Heart left ventricle (tissue), 16 donors: ENCODE results near the gene WDSUB1. TPM values are rescaled to one million over a fixed set of nuclear protein-coding genes. Genes with fewer than 3 reads are reported as not detected.

Experiments used
- ATAC-seq, 4 donors: fragments of 200-7000 bp; cut with Tn5 transposase; one replicate each; pipeline ENCODE4 v1.9.1; 2020 to 2022; ENCODE audit warnings: moderate library complexity in 4 of 4, mild to moderate bottlenecking in 3 of 4, moderate number of reproducible peaks in 1 of 4
- DNase-seq, 5 donors: peaks; one replicate each; pipeline ENCODE4 v3.0.0-alpha.2; 2020
- H3K27ac ChIP-seq, 12 donors: fragments of 200-600 bp; sonication (generic) in 4 of 12; one replicate each; pipeline versions ENCODE4 v1.5.0 to v1.8.0; 2016 to 2022; ENCODE audit warnings: mild to moderate bottlenecking in 2 of 12
- H3K27me3 ChIP-seq, 9 donors: fragments of 200-600 bp; sonication (generic) in 2 of 9; one replicate each; pipeline versions ENCODE4 v1.5.1 to v1.8.0; 2016 to 2022; ENCODE audit warnings: mild to moderate bottlenecking in 3 of 9
- H3K36me3 ChIP-seq, 9 donors: fragments of 200-600 bp; sonication (generic) in 2 of 9; one replicate each; pipeline versions ENCODE4 v1.5.0 to v1.8.0; 2018 to 2022; ENCODE audit warnings: mild to moderate bottlenecking in 2 of 9
- H3K4me1 ChIP-seq, 12 donors: fragments of 200-600 bp; sonication (generic) in 4 of 12; one replicate each; pipeline versions ENCODE4 v1.5.0 to v1.8.0; 2016 to 2022; ENCODE audit warnings: mild to moderate bottlenecking in 3 of 12
- H3K4me3 ChIP-seq, 12 donors: fragments of 200-600 bp; sonication (generic) in 4 of 12; one replicate each; pipeline versions ENCODE4 v1.5.0 to v1.8.0; 2017 to 2022; ENCODE audit warnings: mild to moderate bottlenecking in 9 of 12, moderate library complexity in 4 of 12
- H3K9me3 ChIP-seq, 12 donors: fragments of 200-600 bp; sonication (generic) in 4 of 12; one replicate each; pipeline versions ENCODE4 v1.5.0 to v1.8.0; 2016 to 2022; ENCODE audit warnings: mild to moderate bottlenecking in 1 of 12
- CTCF ChIP-seq, 12 donors: fragments of 200-600 bp; sonication (generic) in 4 of 12; IDR thresholded peaks; one replicate each; pipeline versions ENCODE4 v1.5.0 to v1.8.0; 2018 to 2022; ENCODE audit warnings: antibody characterized with exemption in 12 of 12, mild to moderate bottlenecking in 5 of 12
- POLR2A ChIP-seq, 2 donors: fragments of 450-650 bp; IDR thresholded peaks; one replicate each; pipeline ENCODE4 v1.6.1; 2017; ENCODE audit warnings: antibody characterized with exemption in 2 of 2, mild to moderate bottlenecking in 2 of 2, moderate library complexity in 2 of 2
- WGBS, 4 donors: extraction: QIAGEN DNeasy Blood & Tissue Kit in 2 of 4; methylation state at CpG; one replicate each; pipeline versions ENCODE4 v1.1.5 to v1.1.7; 2013 to 2018; 5-methylcytosine and 5-hydroxymethylcytosine counted together
- intact Hi-C, 10 donors: fragments of 100-400 bp; cut with DNase I; formaldehyde crosslinking; loops; one replicate each; pipeline versions ENCODE4 v1.11.1 to v1.14.2; 2022
- polyA plus RNA-seq, 2 donors: library from polyadenylated mRNA; stranded (reverse); fragments of 200-250 nt; gene quantifications; one replicate each; pipeline ENCODE4 v1.2.3, GENCODE V29; 2013
- total RNA-seq, 9 donors: library from RNA; depleted of rRNA in 2 of 9; stranded (reverse); fragments of >200 nt in 2 of 9; fragmentation: NEBNext Ultra II Directional in 3 of 9; extraction: Animal tissue kit (Norgen Biotek cat#: 25700) in 3 of 9; gene quantifications; one replicate each; pipeline versions ENCODE4 v1.1.0 to v1.2.4, GENCODE V29; 2016 to 2023
- donor health status: ischemic (EF 13 %, LVEDD 7.1; RV severe dilation, severe dysfunction).
- donor health status: healthy with polysubstance abuse.
- donor health status: DM: no; HTN: yes; CAD: no.
- donor health status: DM: no; HTN: no; CAD: no.
- donor health status: ischemic (EF 25% LVEDD 6.9; RV normal size, moderate dysfunction).
- donor health status: ischemic (EF 25% LVEDD 5.7; RV mildly dilated, moderate dysfunction).
- donor health status: healthy.
- donor health status: DM: yes; HTN: yes; CAD: no.
- donor health status: ischemic (EF 35%, LVEDD 5.7; RV mildly dilated, moderate dysfunction).
- donor health status: nonischemic (EF 11% LVEDD 7.7; RV severe dilation, severe dysfunction).
- donor health status: DM: yes; HTN: yes; CAD: no.
- donor health status: PGD.
- donor health status: ischemic (EF 29% LVEDD 5.4; RV normal size, mild dysfunction).
- donor health status: nonischemic (EF 23%, LVEDD 6.1; RV moderate dilation, normal function).

Gene WDSUB1
- total and polyA plus RNA-seq, 11 donors: 5.1 to 12.4 (median 8.0) TPM

DNA sequence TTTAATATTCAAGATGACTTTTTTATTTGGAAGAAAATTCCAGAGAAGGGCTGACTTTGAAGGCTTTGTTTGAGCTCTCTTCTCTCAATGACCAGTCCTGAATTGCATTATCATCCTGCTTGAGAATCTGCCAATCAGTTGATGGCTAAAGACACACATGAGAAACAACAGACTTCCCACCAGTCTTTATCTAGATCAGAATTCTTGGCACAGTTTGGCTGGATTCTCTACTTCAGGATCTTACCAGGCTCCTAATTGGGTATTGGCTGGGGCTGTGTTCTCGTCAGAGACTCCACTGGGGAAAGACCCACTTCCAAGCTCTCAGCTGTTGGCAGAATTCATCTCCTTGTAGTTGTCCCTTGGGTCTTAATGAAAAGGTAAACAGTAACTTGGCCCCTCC is 86.0 kb downstream of the WDSUB1 start:
- DNase-seq (no peak), ATAC-seq (no peak)
- no peaks in the 10 kb centered on the region for H3K27me3 ChIP-seq
- H3K27ac ChIP-seq: peak overlapping the region in 10 of 12 donors; percentile 35 to 70 (median 60)
- H3K4me1 ChIP-seq: peaks cover 2 to 72% (median 37%) of the 10 kb centered on the region in 12 donors
- no peak for TF ChIP-seq CTCF (IDR thresholded peaks at IDR 0.05)
- TF ChIP-seq POLR2A (IDR thresholded peaks at IDR 0.05): no peak
- no peak overlapping the region for H3K4me3 ChIP-seq
- 9 to 25% (median 15%) methylated on average over 1 of the region's 1 CpG for WGBS, 4 donors
- H3K9me3 ChIP-seq: no peaks in the 10 kb centered on the region
- intact Hi-C loops: no loop called here
- peaks cover 0 to 78% (median 40%) of the 10 kb centered on the region in 9 donors for H3K36me3 ChIP-seq

- intact Hi-C loops: no loop called here
- H3K4me1 ChIP-seq: peaks cover 2 to 78% (median 38%) of the 10 kb centered on the region in 12 donors
These were observed 86.6 kb downstream of the WDSUB1 start for GRCh38 chr2:159199761-159200465.

DNA sequence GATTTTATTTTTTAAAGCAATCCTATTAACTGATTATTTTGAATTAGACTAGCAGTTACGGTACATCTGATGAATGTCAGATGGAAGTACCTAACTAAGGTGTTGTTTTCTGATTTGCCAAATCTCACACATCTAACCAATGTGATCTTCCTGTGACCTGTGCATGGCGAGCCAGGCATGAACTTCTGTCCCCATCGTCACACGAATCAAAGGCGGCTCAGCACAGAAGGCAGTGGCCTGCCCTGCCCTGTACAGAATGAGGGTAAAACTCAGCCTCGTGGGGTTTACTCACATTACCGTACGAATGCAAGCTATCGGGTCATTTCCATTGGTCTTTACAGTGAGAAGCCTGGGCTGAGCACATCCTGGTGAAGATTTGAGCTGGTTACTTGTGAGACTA is 87.3 kb downstream of the WDSUB1 start:
- Histone ChIP-seq H3K36me3 (peaks cover 0 to 81% (median 37%) of the 10 kb centered on the region in 9 donors), H3K27ac (peak overlapping the region in 7 of 12 donors; percentile 37 to 70 (median 59)), H3K27me3 (no peaks in the 10 kb centered on the region), H3K4me3 (no peak overlapping the region), H3K9me3 (no peaks in the 10 kb centered on the region), H3K4me1 (peaks cover 2 to 83% (median 39%) of the 10 kb centered on the region in 12 donors)
- WGBS, 4 donors: 76 to 85% (median 78%) methylated on average over 9 of the region's 9 CpGs
- no peak for ATAC-seq
- DNase-seq: no peak
- intact Hi-C loops: no loop called here
- TF ChIP-seq POLR2A (IDR thresholded peaks at IDR 0.05) (no peak), CTCF (IDR thresholded peaks at IDR 0.05) (no peak)

More at GRCh38 chr2:159199761-159200465, 86.6 kb downstream of the WDSUB1 start:
- WGBS, 4 donors: 52 to 67% (median 57%) methylated on average over 4 of the region's 4 CpGs
- TF ChIP-seq CTCF (IDR thresholded peaks at IDR 0.05) (peak in 1 of 12 donors; percentile 5), POLR2A (IDR thresholded peaks at IDR 0.05) (no peak)
- peaks cover 0 to 78% (median 34%) of the 10 kb centered on the region in 9 donors for H3K36me3 ChIP-seq
- no peaks in the 10 kb centered on the region for H3K9me3 ChIP-seq
- DNase-seq: no peak
- peak in 2 of 4 donors; percentile 19 to 26 for ATAC-seq
- H3K4me3 ChIP-seq: no peak overlapping the region
- peak overlapping the region in 9 of 12 donors; percentile 37 to 70 (median 59) for H3K27ac ChIP-seq
- H3K27me3 ChIP-seq: no peaks in the 10 kb centered on the region

GRCh38 chr2:159196393-159196925 is 90.0 kb downstream of the WDSUB1 start:
- H3K36me3 ChIP-seq: peaks cover 0 to 89% (median 38%) of the 10 kb centered on the region in 9 donors
- peak in 2 of 4 donors; percentile 4 to 16 for ATAC-seq
- intact Hi-C loops: no loop called here

More at GRCh38 chr2:159196393-159196925, 90.0 kb downstream of the WDSUB1 start:
- Histone ChIP-seq H3K27me3 (no peaks in the 10 kb centered on the region), H3K9me3 (no peaks in the 10 kb centered on the region), H3K27ac (peak overlapping the region in 9 of 12 donors; percentile 4 to 74 (median 53)), H3K4me1 (peaks cover 2 to 68% (median 29%) of the 10 kb centered on the region in 12 donors), H3K4me3 (no peak overlapping the region)
- WGBS, 4 donors: 92 to 95% (median 93%) methylated on average over 11 to 14 of the region's 14 CpGs
- DNase-seq: no peak
- TF ChIP-seq POLR2A (IDR thresholded peaks at IDR 0.05) (no peak), CTCF (IDR thresholded peaks at IDR 0.05) (no peak)
